Measurements from ENCODE around the gene PPP1R27.

The PPP1R27 gene

GRCh38 chr17:81805707-81806460 lies 29.0 kb downstream of the PPP1R27 start:
- no peak for DNase-seq (ENCODE audit: low read depth in 2 of 2)

GRCh38 chr17:81804559-81805399 lies 30.1 kb downstream of the PPP1R27 start:
- no peak for DNase-seq (ENCODE audit: low read depth in 2 of 2)

GRCh38 chr17:81803728-81804558 lies 30.9 kb downstream of the PPP1R27 start, which contains the start of gene GCGR:
GCGR (plus strand) TSS chr17:81804150; CDS start chr17:81809019, 4,869 bp downstream.
- DNase-seq (ENCODE audit: low read depth in 2 of 2): no peak

- no peak for DNase-seq (ENCODE audit: low read depth in 2 of 2)
These were observed 31.8 kb downstream of the PPP1R27 start for GRCh38 chr17:81802856-81803643.

- no peak for DNase-seq (ENCODE audit: low read depth in 2 of 2)
These were observed 32.6 kb downstream of the PPP1R27 start for GRCh38 chr17:81802048-81802758.

GRCh38 chr17:81801327-81801726 lies 33.5 kb downstream of the PPP1R27 start:
- no peak for DNase-seq (ENCODE audit: low read depth in 2 of 2)

- no peak for DNase-seq (ENCODE audit: low read depth in 2 of 2)
These were observed 40.3 kb downstream of the PPP1R27 start for GRCh38 chr17:81794509-81794908.

- no peak for DNase-seq (ENCODE audit: low read depth in 2 of 2)
These were observed 40.8 kb downstream of the PPP1R27 start for GRCh38 chr17:81794074-81794476.

GRCh38 chr17:81792675-81793615 lies 41.9 kb downstream of the PPP1R27 start:
- no peak for DNase-seq (ENCODE audit: low read depth in 2 of 2)
